GM13976 (cell line): Measurements from ENCODE around the gene MRPL23.

Experiments used
- DNase-seq: peaks from one replicate; pipeline ENCODE4 v3.0.0; 2012; ENCODE audit warnings: low spot score
- in situ Hi-C: fragments of 300-500 bp; cut with MboI; formaldehyde crosslinking; loops from one replicate; pipeline ENCODE4 v1.12.0; 2022; ENCODE audit warnings: low sequenced_read_pairs, mixed read lengths, inconsistent platforms; ENCODE audit not compliant: unreplicated experiment
- TF ChIP-seq, protein P1 (sequence below): IDR thresholded peaks from 2 replicates; pipeline ENCODE4 v1.5.1; 2012; ENCODE audit warnings: borderline replicate concordance, mild to moderate bottlenecking; ENCODE audit not compliant: insufficient read depth; ENCODE audit errors: extremely low read depth, missing control alignments, control extremely low read depth

The MRPL23 gene

DNA sequence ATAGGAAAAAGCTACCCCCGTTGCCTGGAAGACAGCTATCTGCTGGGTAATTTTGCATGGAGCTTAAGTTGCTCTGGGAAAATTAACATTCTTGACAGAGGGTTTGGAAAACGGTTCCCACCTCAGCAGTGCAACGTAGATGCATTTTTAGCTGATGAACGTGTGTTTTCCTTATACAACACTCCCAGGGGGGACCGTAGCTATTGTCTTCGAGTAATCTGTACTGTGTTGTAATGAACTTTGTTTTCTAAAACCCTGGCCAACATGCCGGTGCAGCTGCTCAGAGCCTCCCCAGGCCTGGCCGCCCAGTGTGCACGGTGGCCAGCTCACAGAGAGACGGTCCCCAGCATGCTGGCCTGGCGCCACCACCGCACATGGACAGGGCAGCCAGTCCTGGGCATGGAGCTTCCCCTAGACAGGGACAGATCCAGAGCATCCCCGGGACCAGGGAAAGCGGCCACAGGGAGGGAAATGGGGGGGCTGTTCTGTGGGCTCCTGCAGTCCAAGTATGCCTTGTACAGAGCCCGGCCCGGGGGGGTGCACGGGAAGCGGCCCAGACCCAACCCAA lies 25.5 kb upstream of the MRPL23 start:
- in situ Hi-C loops, result no loop called here
- TF ChIP-seq, protein P1, sequence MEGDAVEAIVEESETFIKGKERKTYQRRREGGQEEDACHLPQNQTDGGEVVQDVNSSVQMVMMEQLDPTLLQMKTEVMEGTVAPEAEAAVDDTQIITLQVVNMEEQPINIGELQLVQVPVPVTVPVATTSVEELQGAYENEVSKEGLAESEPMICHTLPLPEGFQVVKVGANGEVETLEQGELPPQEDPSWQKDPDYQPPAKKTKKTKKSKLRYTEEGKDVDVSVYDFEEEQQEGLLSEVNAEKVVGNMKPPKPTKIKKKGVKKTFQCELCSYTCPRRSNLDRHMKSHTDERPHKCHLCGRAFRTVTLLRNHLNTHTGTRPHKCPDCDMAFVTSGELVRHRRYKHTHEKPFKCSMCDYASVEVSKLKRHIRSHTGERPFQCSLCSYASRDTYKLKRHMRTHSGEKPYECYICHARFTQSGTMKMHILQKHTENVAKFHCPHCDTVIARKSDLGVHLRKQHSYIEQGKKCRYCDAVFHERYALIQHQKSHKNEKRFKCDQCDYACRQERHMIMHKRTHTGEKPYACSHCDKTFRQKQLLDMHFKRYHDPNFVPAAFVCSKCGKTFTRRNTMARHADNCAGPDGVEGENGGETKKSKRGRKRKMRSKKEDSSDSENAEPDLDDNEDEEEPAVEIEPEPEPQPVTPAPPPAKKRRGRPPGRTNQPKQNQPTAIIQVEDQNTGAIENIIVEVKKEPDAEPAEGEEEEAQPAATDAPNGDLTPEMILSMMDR, result no peak

DNA sequence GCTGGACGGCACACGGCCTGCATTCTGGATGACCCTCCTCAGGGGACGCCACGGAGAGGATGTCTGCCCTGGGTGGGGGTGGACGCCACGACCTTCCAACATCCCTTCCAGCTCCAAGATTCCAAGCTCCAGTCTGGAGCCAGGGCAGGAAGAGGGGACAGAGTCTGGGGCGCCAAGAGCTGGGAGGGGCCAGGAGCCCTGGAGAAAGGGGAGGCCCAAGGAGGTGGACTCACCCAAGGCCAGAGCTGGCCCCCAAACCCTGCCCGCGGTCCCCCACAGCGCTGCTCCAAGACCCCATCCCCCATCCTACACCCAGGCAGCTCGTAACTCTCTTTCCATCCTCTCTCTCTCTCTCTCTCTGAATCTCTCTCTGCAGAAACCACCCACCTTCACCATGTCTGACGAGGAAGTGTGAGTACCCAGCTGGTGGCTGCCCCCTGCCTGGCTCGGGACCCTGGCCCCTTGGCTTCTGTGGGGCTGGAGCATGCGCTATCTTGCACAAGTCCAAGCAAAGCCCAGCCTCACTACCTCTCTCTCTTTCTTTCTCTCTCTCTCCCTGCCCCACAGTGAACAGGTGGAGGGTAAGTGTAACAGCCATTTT lies 24.6 kb upstream of the MRPL23 start:
- in situ Hi-C loops, result no loop called here
- TF ChIP-seq, protein P1, result no peak
- DNase-seq, result peak; percentile 42

More for the DNA sequence above, 25.5 kb upstream of the MRPL23 start:
- DNase-seq, result peak; percentile 38

DNA sequence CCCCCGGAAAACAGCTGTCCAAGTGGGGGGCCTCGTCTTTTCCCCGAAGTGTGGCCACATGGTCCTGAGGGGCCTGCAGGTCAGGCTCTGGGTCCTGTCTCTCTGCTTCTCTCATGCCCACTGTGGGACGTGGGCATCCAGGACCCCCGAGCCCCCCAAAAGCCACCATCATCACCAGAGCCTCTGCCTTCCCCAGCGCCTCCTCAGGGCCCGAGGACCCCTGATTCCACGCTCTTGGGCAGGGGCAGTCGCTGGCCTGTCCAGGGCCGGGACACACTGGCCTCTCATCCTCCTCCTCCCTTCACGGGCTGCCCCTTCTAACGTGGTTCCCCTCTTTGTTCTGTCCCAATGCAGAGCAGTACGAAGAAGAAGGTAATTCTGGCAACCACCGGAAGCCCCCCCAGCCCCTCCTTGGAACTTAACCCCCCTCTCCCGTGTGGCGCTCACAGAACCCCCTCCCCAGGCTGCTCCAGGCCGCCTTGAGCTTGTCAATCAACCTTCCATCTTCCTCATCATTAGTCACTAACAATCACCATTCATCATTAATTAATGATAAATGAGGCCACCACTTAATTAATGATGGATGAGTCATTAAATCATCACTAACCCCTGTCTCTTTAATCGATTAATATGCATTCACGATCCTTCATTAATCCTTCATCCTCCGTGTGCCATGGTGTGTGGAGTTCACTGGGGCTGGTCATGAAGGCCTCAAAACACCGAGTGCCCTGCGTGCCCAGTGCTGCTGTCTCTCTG lies 23.8 kb upstream of the MRPL23 start:
- no peak for DNase-seq
- TF ChIP-seq, protein P1, result no peak
- in situ Hi-C loops, result no loop called here

DNA sequence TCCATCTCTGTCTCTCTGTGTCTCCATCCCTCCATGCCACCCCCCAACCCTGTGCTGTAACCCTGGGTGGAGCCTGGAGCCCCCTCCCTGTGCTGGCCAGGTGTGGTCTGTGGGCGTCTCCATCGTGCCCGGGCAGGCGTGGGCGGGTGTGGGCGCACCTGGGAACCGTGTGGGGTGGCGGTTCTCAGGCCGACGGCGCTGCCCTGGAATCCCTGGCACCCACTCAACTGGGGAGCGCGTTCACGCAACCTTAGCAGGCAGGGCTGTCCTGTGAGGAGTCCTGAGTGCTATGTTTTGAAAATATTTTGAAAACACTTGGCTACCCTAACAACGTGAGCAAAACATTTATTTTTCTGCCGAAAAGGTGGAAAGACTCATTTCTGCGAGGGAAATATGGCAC lies 23.0 kb upstream of the MRPL23 start:
- TF ChIP-seq, protein P1, result no peak
- DNase-seq, result no peak
- in situ Hi-C loops, result no loop called here

DNA sequence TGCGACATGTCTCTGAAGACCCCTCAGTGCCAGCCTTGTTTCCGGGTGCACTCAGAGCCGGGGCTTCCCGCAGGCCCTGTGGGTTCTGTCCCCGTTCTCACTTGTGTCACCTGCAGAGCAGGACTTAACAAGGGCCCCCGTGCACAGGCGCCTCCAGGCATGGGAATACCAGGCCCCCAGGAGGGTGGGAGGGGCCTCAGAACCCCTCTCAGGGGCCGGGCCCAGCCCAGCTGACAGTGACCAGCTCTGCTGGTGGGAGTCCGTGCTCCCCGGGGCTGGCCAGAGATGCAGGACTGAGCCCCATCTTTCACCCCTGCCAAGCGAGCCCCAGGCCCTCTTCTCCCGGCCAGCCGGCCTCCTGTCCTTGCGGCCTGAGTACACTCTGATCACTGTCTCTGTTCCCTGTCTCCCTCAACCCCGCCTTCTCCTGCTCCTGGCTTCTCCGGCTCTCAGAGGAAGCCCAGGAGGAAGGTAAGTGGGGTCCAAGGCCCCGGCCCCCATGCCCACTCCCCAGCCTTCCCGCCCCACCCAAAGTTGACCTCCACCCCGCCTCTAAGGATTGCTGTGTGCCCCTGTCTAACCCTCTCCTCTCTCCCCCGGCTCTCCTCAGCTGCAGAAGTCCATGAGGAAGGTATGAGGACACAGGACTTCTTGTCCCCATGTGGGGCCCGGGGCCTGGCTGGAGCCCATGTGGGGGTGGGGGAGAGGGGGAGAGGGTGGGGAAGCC lies 22.3 kb upstream of the MRPL23 start:
- in situ Hi-C loops, result no loop called here
- no peak for DNase-seq
- TF ChIP-seq, protein P1, result no peak

DNA sequence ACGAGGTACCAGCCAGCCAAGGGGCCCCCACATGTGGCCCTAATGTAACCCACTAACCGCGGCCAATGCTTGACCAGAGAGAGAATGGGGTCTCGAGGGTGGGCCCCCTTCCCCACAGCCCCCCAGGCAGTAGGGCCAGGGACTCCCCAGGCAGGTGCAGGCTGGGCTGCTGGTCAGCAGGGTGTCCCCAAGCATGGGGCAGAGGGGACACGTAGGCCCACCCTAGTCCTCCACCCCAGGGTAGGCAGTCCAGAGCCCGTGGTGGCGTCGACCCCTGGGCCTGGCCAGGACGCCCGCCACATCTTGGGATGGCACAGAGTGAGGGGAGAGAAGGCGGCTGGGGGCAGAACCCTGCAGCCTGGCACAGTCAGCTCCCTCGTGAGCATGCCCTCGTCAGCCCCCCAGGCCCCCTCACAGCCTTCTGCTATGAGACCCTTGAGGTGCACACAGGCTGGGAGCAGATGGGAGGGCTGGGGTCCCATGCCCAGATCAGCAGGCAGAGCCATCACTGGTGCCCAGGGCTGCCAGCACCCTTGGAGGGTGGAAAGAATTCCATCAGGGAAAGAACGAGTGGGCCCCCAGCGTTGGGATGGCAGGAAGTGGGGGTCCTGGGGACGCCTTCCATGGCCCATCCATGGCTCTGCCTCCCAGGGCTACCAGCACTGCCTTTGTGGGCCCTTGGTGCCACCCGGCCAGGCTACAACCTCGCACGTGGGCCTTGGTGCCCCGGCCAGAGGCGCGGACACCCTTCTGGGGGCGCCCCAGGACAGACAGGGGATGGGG lies 21.6 kb upstream of the MRPL23 start:
- DNase-seq, result no peak
- TF ChIP-seq, protein P1, result no peak
- in situ Hi-C loops, result no loop called here
